ENCODE data around the gene SMPDL3B. TPM values are rescaled to one million over a fixed set of nuclear protein-coding genes. Genes with fewer than 3 reads are reported as not detected.

The SMPDL3B gene
- total RNA-seq (2012; rRNA removed) (not detected in 2 replicates), polyA plus RNA-seq (2012; rRNA removed) (not detected in 2 replicates), Bru-seq, nascent RNA (percentile 11 among the genes with signal in this experiment), BruChase-seq, experiment 1, labeled RNA remaining after a 6-hour chase (percentile 4 among the genes with signal in this experiment), BruChase-seq, experiment 2, labeled RNA remaining after a 2-hour chase (percentile 7 among the genes with signal in this experiment)
- 0.04 and 0.05 TPM in 2 replicates for polyA plus RNA-seq (2012; cell fraction: cytosol; rRNA removed)
- polyA plus RNA-seq (2012; cell fraction: nucleus; rRNA removed; ENCODE audit: low replicate concordance), result not detected in 2 replicates
- long read RNA-seq, result 0 reads

- H2AK5ac ChIP-seq (ENCODE audit: low read depth, low read length), result no peak within 1 kb of the TSS
- ChIA-PET CTCF (no interaction called here), POLR2A (ENCODE audit: unreplicated experiment) (no interaction called here)
- no peak within 1 kb of the TSS for H2BK5ac ChIP-seq (ENCODE audit: low read depth, low read length, poor library complexity, severe bottlenecking)
- H3K56ac ChIP-seq (ENCODE audit: extremely low read depth, insufficient read depth, low read length), result no peak within 1 kb of the TSS
- no peak within 1 kb of the TSS for H3K18ac ChIP-seq (ENCODE audit: low read depth, low read length)
- H3K4me3 ChIP-seq (ENCODE audit: insufficient read depth, low read depth, low read length), result peak within 1 kb of the TSS; percentile 12; the same call in 1 of the 2 replicates
- no peak within 1 kb of the TSS for H3K9ac ChIP-seq (ENCODE audit: low read depth, low read length)
- H3K23ac ChIP-seq (ENCODE audit: low read depth, low read length), result no peak within 1 kb of the TSS
- H3K4me1 ChIP-seq (ENCODE audit: control insufficient read depth, insufficient read depth, low read length), result peaks cover 4% of the 10 kb centered on the region
- H2BK120ac ChIP-seq (ENCODE audit: low read depth, low read length), result no peak within 1 kb of the TSS
- intact Hi-C loops (cut with micrococcal nuclease) (no loop called here), in situ Hi-C loops (cut with MboI; ENCODE audit: low sequenced_read_pairs) (no loop called here), dilution Hi-C loops (cut with HindIII; ENCODE audit: low sequenced_read_pairs, unreplicated experiment) (no loop called here)
- no peak within 1 kb of the TSS for H4K91ac ChIP-seq (ENCODE audit: insufficient read depth, low read depth, low read length)
- H3K9me1 ChIP-seq (ENCODE audit: insufficient read depth, low read length), result no peaks in the 10 kb centered on the region
- H3K14ac ChIP-seq (replicated peaks; ENCODE audit: low read depth, low read length), result no peak within 1 kb of the TSS
- H3K4me2 ChIP-seq (ENCODE audit: low read depth, low read length), result peak within 1 kb of the TSS; percentile 75
- H3K9me3 ChIP-seq (ENCODE audit: control insufficient read depth, insufficient read depth, low read length), result no peaks in the 10 kb centered on the region
- H3K27ac ChIP-seq (ENCODE audit: insufficient read depth, low read length), result no peak within 1 kb of the TSS
- ATAC-seq (ENCODE audit: low read depth) (peak; percentile 72), DNase-seq (no peak)
- TF ChIP-seq MAZ (IDR thresholded peaks at IDR 0.05; ENCODE audit: borderline replicate concordance, low read depth, low read length), result no peak
- WGBS, 2 experiments (ENCODE audit: extremely low coverage in 2 of 2, insufficient read length in 1 of 2), result 5% methylated on average over 6 of the region's 16 CpGs; no CpG with 5 or more reads in 1 of the 2 experiments
- no peak within 1 kb of the TSS for H4K8ac ChIP-seq (ENCODE audit: low read depth in 2 of 2, low read length in 2 of 2)
- no peak within 1 kb of the TSS for H2BK20ac ChIP-seq (ENCODE audit: low read depth, low read length)
- no peak within 1 kb of the TSS for H4K5ac ChIP-seq (ENCODE audit: low read depth, low read length)
- peak within 1 kb of the TSS; percentile 4 for H2AK9ac ChIP-seq (replicated peaks; ENCODE audit: low read depth, low read length, poor library complexity)
- no peak within 1 kb of the TSS for H2BK15ac ChIP-seq (ENCODE audit: low read depth, low read length)
- H4K20me1 ChIP-seq (ENCODE audit: insufficient read depth, low read length), result no peaks in the 10 kb centered on the region
- peaks cover 25% of the 10 kb centered on the region for H3K27me3 ChIP-seq (ENCODE audit: control insufficient read depth, insufficient read depth, low read length)
- H3K79me1 ChIP-seq (ENCODE audit: low read depth in 1 of 2, low read length in 2 of 2), result no peaks in the 10 kb centered on the region
- no TSS peak for BruUV-seq (replicated peaks)
- H3K4ac ChIP-seq (ENCODE audit: low read depth, low read length), result no peak within 1 kb of the TSS
- no peaks in the 10 kb centered on the region for H3K36me3 ChIP-seq (ENCODE audit: control insufficient read depth, insufficient read depth, low read length)
- peak within 1 kb of the TSS; percentile 78 for H2AFZ ChIP-seq (replicated peaks; ENCODE audit: low read length, poor library complexity)
Measured at GRCh38 chr1:27934818-27935549, at the start of gene SMPDL3B. Gene SMPDL3B (plus strand): TSS chr1:27935000. CDS start chr1:27935184, 184 bp downstream.

All from IMR-90 (cell line).